ENCODE results near the gene MAST2. TPM values are rescaled to one million over a fixed set of nuclear protein-coding genes. Genes with fewer than 3 reads are reported as not detected.
"Not testable (repeated sequence)": the region's sequence is repeated elsewhere in the genome, so short reads cannot be mapped to it uniquely, and the experiment has no call there.

Gene MAST2
- total RNA-seq, 1 experiment from 2014 or later = 52.8 TPM

GRCh38 chr1:45960930-45961715 lies 157.7 kb downstream of the MAST2 start:
- DNase-seq = no peak
- H3K4me2 ChIP-seq (ENCODE audit: low read depth, low read length, poor library complexity, severe bottlenecking) = no peak overlapping the region

GRCh38 chr1:45961936-45962335 lies 158.5 kb downstream of the MAST2 start:
- H3K27me3 ChIP-seq (ENCODE audit: low read length) = not testable (repeated sequence)

More at GRCh38 chr1:45960930-45961715, 157.7 kb downstream of the MAST2 start:
- Histone ChIP-seq H3K36me3 (ENCODE audit: insufficient read depth, low read length) (peaks cover 30% of the 10 kb centered on the region), H3K9me2 (replicated peaks; ENCODE audit: insufficient read depth, low read length) (no peaks in the 10 kb centered on the region), H3K9ac (ENCODE audit: low read length) (no peak overlapping the region), H4K20me1 (ENCODE audit: insufficient read depth, low read depth, low read length) (no peaks in the 10 kb centered on the region), H3K27me3 (ENCODE audit: low read length) (no peaks in the 10 kb centered on the region), H3K27ac (ENCODE audit: low read length) (no peak overlapping the region), H2AFZ (ENCODE audit: low read length) (no peak overlapping the region), H3K4me1 (ENCODE audit: low read length) (peaks cover 6% of the 10 kb centered on the region), H3K4me3 (ENCODE audit: low read length) (no peak overlapping the region), H3K79me2 (ENCODE audit: low read length) (peaks cover 68% of the 10 kb centered on the region), H3K9me3 (ENCODE audit: low read length) (no peaks in the 10 kb centered on the region)

GRCh38 chr1:45968941-45969666 lies 165.7 kb downstream of the MAST2 start:
- Histone ChIP-seq H3K36me3 (ENCODE audit: insufficient read depth, low read length) (peaks cover 11% of the 10 kb centered on the region; the same call in 1 of the 2 replicates), H3K4me3 (ENCODE audit: low read length) (no peak overlapping the region), H3K4me1 (ENCODE audit: low read length) (peaks cover 6% of the 10 kb centered on the region), H3K9me2 (replicated peaks; ENCODE audit: insufficient read depth, low read length) (no peaks in the 10 kb centered on the region), H3K9ac (ENCODE audit: low read length) (no peak overlapping the region), H3K27me3 (ENCODE audit: low read length) (no peaks in the 10 kb centered on the region), H3K79me2 (ENCODE audit: low read length) (peaks cover 83% of the 10 kb centered on the region), H4K20me1 (ENCODE audit: insufficient read depth, low read depth, low read length) (no peaks in the 10 kb centered on the region), H2AFZ (ENCODE audit: low read length) (no peak overlapping the region), H3K27ac (ENCODE audit: low read length) (no peak overlapping the region), H3K9me3 (ENCODE audit: low read length) (no peaks in the 10 kb centered on the region), H3K4me2 (ENCODE audit: low read depth, low read length, poor library complexity, severe bottlenecking) (no peak overlapping the region)
- DNase-seq = no peak

More at GRCh38 chr1:45961936-45962335, 158.5 kb downstream of the MAST2 start:
- H3K79me2 ChIP-seq (ENCODE audit: low read length) = peaks cover 68% of the 10 kb centered on the region
- H3K36me3 ChIP-seq (ENCODE audit: insufficient read depth, low read length) = peaks cover 30% of the 10 kb centered on the region
- not testable (repeated sequence) for H4K20me1 ChIP-seq (ENCODE audit: insufficient read depth, low read depth, low read length); H3K9me3 ChIP-seq (ENCODE audit: low read length); H2AFZ ChIP-seq (ENCODE audit: low read length); H3K4me2 ChIP-seq (ENCODE audit: low read depth, low read length, poor library complexity, severe bottlenecking); H3K27ac ChIP-seq (ENCODE audit: low read length); H3K9ac ChIP-seq (ENCODE audit: low read length); DNase-seq; H3K4me3 ChIP-seq (ENCODE audit: low read length); H3K9me2 ChIP-seq (replicated peaks; ENCODE audit: insufficient read depth, low read length); H3K4me1 ChIP-seq (ENCODE audit: low read length)

- H3K4me2 ChIP-seq (ENCODE audit: low read depth, low read length, poor library complexity, severe bottlenecking) = no peak overlapping the region
- H3K27ac ChIP-seq (ENCODE audit: low read length) = no peak overlapping the region
- H3K9ac ChIP-seq (ENCODE audit: low read length) = no peak overlapping the region
- DNase-seq = no peak
- no peaks in the 10 kb centered on the region for H3K9me3 ChIP-seq (ENCODE audit: low read length)
- no peaks in the 10 kb centered on the region for H4K20me1 ChIP-seq (ENCODE audit: insufficient read depth, low read depth, low read length)
- H3K4me1 ChIP-seq (ENCODE audit: low read length) = peaks cover 6% of the 10 kb centered on the region
- H3K36me3 ChIP-seq (ENCODE audit: insufficient read depth, low read length) = peaks cover 17% of the 10 kb centered on the region
- no peaks in the 10 kb centered on the region for H3K9me2 ChIP-seq (replicated peaks; ENCODE audit: insufficient read depth, low read length)
- peaks cover 88% of the 10 kb centered on the region for H3K79me2 ChIP-seq (ENCODE audit: low read length)
- no peak overlapping the region for H3K4me3 ChIP-seq (ENCODE audit: low read length)
- H3K27me3 ChIP-seq (ENCODE audit: low read length) = no peaks in the 10 kb centered on the region
- H2AFZ ChIP-seq (ENCODE audit: low read length) = no peak overlapping the region
Measured at GRCh38 chr1:45969866-45970265, 166.5 kb downstream of the MAST2 start.

GRCh38 chr1:45971335-45971734 lies 167.9 kb downstream of the MAST2 start:
- peaks cover 6% of the 10 kb centered on the region for H3K4me1 ChIP-seq (ENCODE audit: low read length)
- H2AFZ ChIP-seq (ENCODE audit: low read length) = no peak overlapping the region
- H3K27me3 ChIP-seq (ENCODE audit: low read length) = no peaks in the 10 kb centered on the region
- no peaks in the 10 kb centered on the region for H3K9me2 ChIP-seq (replicated peaks; ENCODE audit: insufficient read depth, low read length)
- H3K4me2 ChIP-seq (ENCODE audit: low read depth, low read length, poor library complexity, severe bottlenecking) = no peak overlapping the region
- no peaks in the 10 kb centered on the region for H4K20me1 ChIP-seq (ENCODE audit: insufficient read depth, low read depth, low read length)
- no peak overlapping the region for H3K4me3 ChIP-seq (ENCODE audit: low read length)
- H3K9ac ChIP-seq (ENCODE audit: low read length) = no peak overlapping the region
- no peak overlapping the region for H3K27ac ChIP-seq (ENCODE audit: low read length)
- no peak for DNase-seq
- peaks cover 20% of the 10 kb centered on the region for H3K36me3 ChIP-seq (ENCODE audit: insufficient read depth, low read length)
- H3K9me3 ChIP-seq (ENCODE audit: low read length) = no peaks in the 10 kb centered on the region
- H3K79me2 ChIP-seq (ENCODE audit: low read length) = peaks cover 83% of the 10 kb centered on the region

- Histone ChIP-seq H2AFZ (ENCODE audit: low read length) (no peak overlapping the region), H3K27ac (ENCODE audit: low read length) (no peak overlapping the region), H3K27me3 (ENCODE audit: low read length) (no peaks in the 10 kb centered on the region), H3K79me2 (ENCODE audit: low read length) (peaks cover 83% of the 10 kb centered on the region), H3K9me3 (ENCODE audit: low read length) (no peaks in the 10 kb centered on the region), H4K20me1 (ENCODE audit: insufficient read depth, low read depth, low read length) (no peaks in the 10 kb centered on the region), H3K4me2 (ENCODE audit: low read depth, low read length, poor library complexity, severe bottlenecking) (no peak overlapping the region), H3K4me3 (ENCODE audit: low read length) (no peak overlapping the region), H3K9ac (ENCODE audit: low read length) (no peak overlapping the region), H3K36me3 (ENCODE audit: insufficient read depth, low read length) (peaks cover 20% of the 10 kb centered on the region), H3K9me2 (replicated peaks; ENCODE audit: insufficient read depth, low read length) (no peaks in the 10 kb centered on the region), H3K4me1 (ENCODE audit: low read length) (peaks cover 6% of the 10 kb centered on the region)
- no peak for DNase-seq
Measured at GRCh38 chr1:45971922-45972531, 168.6 kb downstream of the MAST2 start.

GRCh38 chr1:45972621-45973020 lies 169.2 kb downstream of the MAST2 start:
- Histone ChIP-seq H3K36me3 (ENCODE audit: insufficient read depth, low read length) (peaks cover 20% of the 10 kb centered on the region), H4K20me1 (ENCODE audit: insufficient read depth, low read depth, low read length) (no peaks in the 10 kb centered on the region), H3K27ac (ENCODE audit: low read length) (no peak overlapping the region), H3K4me3 (ENCODE audit: low read length) (no peak overlapping the region), H2AFZ (ENCODE audit: low read length) (no peak overlapping the region), H3K79me2 (ENCODE audit: low read length) (peaks cover 79% of the 10 kb centered on the region), H3K9ac (ENCODE audit: low read length) (no peak overlapping the region), H3K4me1 (ENCODE audit: low read length) (peaks cover 3% of the 10 kb centered on the region), H3K4me2 (ENCODE audit: low read depth, low read length, poor library complexity, severe bottlenecking) (no peak overlapping the region), H3K27me3 (ENCODE audit: low read length) (no peaks in the 10 kb centered on the region), H3K9me3 (ENCODE audit: low read length) (no peaks in the 10 kb centered on the region), H3K9me2 (replicated peaks; ENCODE audit: insufficient read depth, low read length) (no peaks in the 10 kb centered on the region)
- DNase-seq = no peak

- H2AFZ ChIP-seq (ENCODE audit: low read length) = no peak overlapping the region
- H3K27me3 ChIP-seq (ENCODE audit: low read length) = no peaks in the 10 kb centered on the region
- H3K27ac ChIP-seq (ENCODE audit: low read length) = no peak overlapping the region
- H3K9me3 ChIP-seq (ENCODE audit: low read length) = no peaks in the 10 kb centered on the region
- H3K36me3 ChIP-seq (ENCODE audit: insufficient read depth, low read length) = peaks cover 20% of the 10 kb centered on the region
- no peak overlapping the region for H3K4me3 ChIP-seq (ENCODE audit: low read length)
- H3K4me2 ChIP-seq (ENCODE audit: low read depth, low read length, poor library complexity, severe bottlenecking) = no peak overlapping the region
- H3K9ac ChIP-seq (ENCODE audit: low read length) = no peak overlapping the region
- peaks cover 76% of the 10 kb centered on the region for H3K79me2 ChIP-seq (ENCODE audit: low read length)
- H3K4me1 ChIP-seq (ENCODE audit: low read length) = no peaks in the 10 kb centered on the region
- no peak for DNase-seq
- H3K9me2 ChIP-seq (replicated peaks; ENCODE audit: insufficient read depth, low read length) = no peaks in the 10 kb centered on the region
- H4K20me1 ChIP-seq (ENCODE audit: insufficient read depth, low read depth, low read length) = no peaks in the 10 kb centered on the region
Measured at GRCh38 chr1:45973121-45973520, 169.7 kb downstream of the MAST2 start.
